Epithelial cell of prostate (primary cell): ENCODE data around the gene ST6GALNAC3.
"Not testable (repeated sequence)": the region's sequence is repeated elsewhere in the genome, so short reads cannot be mapped to it uniquely, and the experiment has no call there.

ENCODE experiments used
- DNase-seq: peaks from one replicate; pipeline ENCODE4 v3.0.0-alpha.2; 2011; ENCODE audit warnings: low read depth, low spot score
- H3K27ac ChIP-seq: fragments of 450-650 bp; 2 replicates; pipeline ENCODE4 v1.5.1; 2017; ENCODE audit warnings: mild to moderate bottlenecking

ST6GALNAC3 gene

GRCh38 chr1:76070538-76070937 lies 4.0 kb upstream of the ST6GALNAC3 start:
- DNase-seq = no peak

GRCh38 chr1:76073481-76073880 lies 1.1 kb upstream of the ST6GALNAC3 start:
- DNase-seq = no peak
- no peak overlapping the region for H3K27ac ChIP-seq

More at GRCh38 chr1:76070538-76070937, 4.0 kb upstream of the ST6GALNAC3 start:
- no peak overlapping the region for H3K27ac ChIP-seq

- DNase-seq = no peak
- H3K27ac ChIP-seq = no peak overlapping the region
Measured at GRCh38 chr1:76075188-76075489, 593 bp downstream of the ST6GALNAC3 start.

- DNase-seq = no peak
Measured at GRCh38 chr1:76075877-76076276, 1.3 kb downstream of the ST6GALNAC3 start.

GRCh38 chr1:76079475-76080227 lies 5.1 kb downstream of the ST6GALNAC3 start:
- DNase-seq = no peak
- H3K27ac ChIP-seq = no peak overlapping the region

More at GRCh38 chr1:76075877-76076276, 1.3 kb downstream of the ST6GALNAC3 start:
- H3K27ac ChIP-seq = no peak overlapping the region

- DNase-seq = no peak
- H3K27ac ChIP-seq = no peak overlapping the region
Measured at GRCh38 chr1:76080552-76081079, 6.1 kb downstream of the ST6GALNAC3 start.

GRCh38 chr1:76082062-76082461 lies 7.5 kb downstream of the ST6GALNAC3 start:
- no peak for DNase-seq

GRCh38 chr1:76083189-76083588 lies 8.6 kb downstream of the ST6GALNAC3 start:
- DNase-seq = no peak
- no peak overlapping the region for H3K27ac ChIP-seq

More at GRCh38 chr1:76082062-76082461, 7.5 kb downstream of the ST6GALNAC3 start:
- no peak overlapping the region for H3K27ac ChIP-seq

GRCh38 chr1:76084029-76084627 lies 9.6 kb downstream of the ST6GALNAC3 start:
- no peak for DNase-seq
- H3K27ac ChIP-seq = no peak overlapping the region

- DNase-seq = no peak
- no peak overlapping the region for H3K27ac ChIP-seq
Measured at GRCh38 chr1:76084685-76085084, 10.1 kb downstream of the ST6GALNAC3 start.

- no peak for DNase-seq
- H3K27ac ChIP-seq = no peak overlapping the region
Measured at GRCh38 chr1:76086109-76086508, 11.6 kb downstream of the ST6GALNAC3 start.

- no peak for DNase-seq
- no peak overlapping the region for H3K27ac ChIP-seq
Measured at GRCh38 chr1:76086597-76086996, 12.1 kb downstream of the ST6GALNAC3 start.

- H3K27ac ChIP-seq = no peak overlapping the region
- DNase-seq = no peak
Measured at GRCh38 chr1:76090283-76091203, 16.0 kb downstream of the ST6GALNAC3 start.

GRCh38 chr1:76092812-76093211 lies 18.3 kb downstream of the ST6GALNAC3 start:
- DNase-seq = no peak
- no peak overlapping the region for H3K27ac ChIP-seq

GRCh38 chr1:76093522-76094312 lies 19.2 kb downstream of the ST6GALNAC3 start:
- DNase-seq = no peak
- H3K27ac ChIP-seq = no peak overlapping the region

- no peak for DNase-seq
Measured at GRCh38 chr1:76095802-76096201, 21.3 kb downstream of the ST6GALNAC3 start.

GRCh38 chr1:76097064-76097463 lies 22.5 kb downstream of the ST6GALNAC3 start:
- not testable (repeated sequence) for H3K27ac ChIP-seq, DNase-seq

More at GRCh38 chr1:76095802-76096201, 21.3 kb downstream of the ST6GALNAC3 start:
- no peak overlapping the region for H3K27ac ChIP-seq

- no peak for DNase-seq
- H3K27ac ChIP-seq = no peak overlapping the region
Measured at GRCh38 chr1:76098845-76099244, 24.3 kb downstream of the ST6GALNAC3 start.

- no peak overlapping the region for H3K27ac ChIP-seq
- no peak for DNase-seq
Measured at GRCh38 chr1:76101548-76101947, 27.0 kb downstream of the ST6GALNAC3 start.

GRCh38 chr1:76102046-76102445 lies 27.5 kb downstream of the ST6GALNAC3 start:
- no peak overlapping the region for H3K27ac ChIP-seq
- no peak for DNase-seq
